ENCODE results near the gene CARD18.

Gene CARD18

GRCh38 chr11:105144887-105145286, 5.3 kb upstream of the CARD18 start:
- no peak for TF ChIP-seq CTCF (IDR thresholded peaks at IDR 0.05; ENCODE audit: control extremely low read depth, extremely low read depth, low read depth, missing control alignments)
- no peak for DNase-seq (ENCODE audit: extremely low spot score)
- ChIA-PET CTCF (no interaction called here), POLR2A (no interaction called here)

GRCh38 chr11:105142167-105142566, 2.6 kb upstream of the CARD18 start:
- DNase-seq (ENCODE audit: extremely low spot score), result no peak

GRCh38 chr11:105137286-105137685, 2.3 kb downstream of the CARD18 start:
- ChIA-PET POLR2A (no interaction called here), CTCF (interaction anchor here (1.0 to 1.5 kb wide), 3 partner anchors 11 to 207 kb away, joined by 3 read pairs; no protein-coding TSS in a partner anchor)
- DNase-seq (ENCODE audit: extremely low spot score), result no peak
- TF ChIP-seq CTCF (IDR thresholded peaks at IDR 0.05; ENCODE audit: control extremely low read depth, extremely low read depth, low read depth, missing control alignments), result no peak

More at GRCh38 chr11:105142167-105142566, 2.6 kb upstream of the CARD18 start:
- CTCF ChIA-PET, result interaction anchor here (1.5 kb wide), 1 partner anchor 26 kb away, joined by 4 read pairs; no protein-coding TSS in a partner anchor
- POLR2A ChIA-PET, result no interaction called here
- TF ChIP-seq CTCF (IDR thresholded peaks at IDR 0.05; ENCODE audit: control extremely low read depth, extremely low read depth, low read depth, missing control alignments), result no peak

DNA sequence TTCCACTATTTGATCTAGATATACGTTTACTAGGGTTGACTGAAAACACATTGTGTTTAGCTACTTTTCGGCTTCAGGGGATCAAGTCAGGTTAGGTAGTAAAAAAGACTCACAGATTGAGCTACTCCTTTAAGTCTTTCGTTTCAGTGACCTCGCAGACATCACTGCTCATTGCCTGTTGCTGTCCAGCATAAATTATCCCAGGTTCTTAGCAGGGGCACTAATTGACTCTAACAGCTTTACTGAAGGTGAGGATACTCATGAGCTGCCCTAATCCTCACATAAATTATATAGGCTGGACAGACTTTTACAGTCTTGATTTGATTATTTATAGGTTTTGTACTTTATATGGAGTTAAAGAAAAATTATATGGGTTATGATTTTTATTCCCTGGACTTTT, 3.7 kb downstream of the CARD18 start:
- TF ChIP-seq CTCF (IDR thresholded peaks at IDR 0.05; ENCODE audit: control extremely low read depth, extremely low read depth, low read depth, missing control alignments), result no peak
- ChIA-PET CTCF (interaction anchor here (1.3 to 1.5 kb wide), 2 partner anchors 10 to 206 kb away, joined by 3 read pairs; no protein-coding TSS in a partner anchor), POLR2A (no interaction called here)
- no peak for DNase-seq (ENCODE audit: extremely low spot score)

- CTCF ChIA-PET, result no interaction called here
- POLR2A ChIA-PET, result no interaction called here
- DNase-seq (ENCODE audit: extremely low spot score), result no peak
- no peak for TF ChIP-seq CTCF (IDR thresholded peaks at IDR 0.05; ENCODE audit: control extremely low read depth, extremely low read depth, low read depth, missing control alignments)
These were observed 6.7 kb downstream of the CARD18 start for GRCh38 chr11:105132716-105133511.

- CTCF ChIA-PET, result no interaction called here
- TF ChIP-seq CTCF (IDR thresholded peaks at IDR 0.05; ENCODE audit: control extremely low read depth, extremely low read depth, low read depth, missing control alignments), result no peak
- no peak for DNase-seq (ENCODE audit: extremely low spot score)
- POLR2A ChIA-PET, result no interaction called here
These were observed 9.3 kb downstream of the CARD18 start for GRCh38 chr11:105130189-105130813.

Measured in GM10248 (cell line).